Epithelial cell of esophagus (primary cell): ENCODE results near the gene PTPRN2.
"Not testable (repeated sequence)": the region's sequence is repeated elsewhere in the genome, so short reads cannot be mapped to it uniquely, and the experiment has no call there.

Source experiments
- DNase-seq: peaks from one replicate; pipeline ENCODE4 v3.0.0; 2010; ENCODE audit warnings: low read depth
- H3K4me3 ChIP-seq: 2 replicates; pipeline ENCODE4 v1.5.1; 2011; ENCODE audit warnings: mild to moderate bottlenecking, low read length, control low read depth
- CTCF ChIP-seq: IDR thresholded peaks from 2 replicates; pipeline ENCODE4 v1.5.1; 2011; ENCODE audit warnings: low read depth, mild to moderate bottlenecking, low read length, control low read depth, inconsistent platforms; ENCODE audit not compliant: insufficient read depth; ENCODE audit errors: missing control alignments

Gene PTPRN2

GRCh38 chr7:158348446-158348845 lies 239.2 kb downstream of the PTPRN2 start:
- no peak for TF ChIP-seq CTCF
- no peak overlapping the region for H3K4me3 ChIP-seq
- no peak for DNase-seq

- not testable (repeated sequence) for DNase-seq, H3K4me3 ChIP-seq
Measured at GRCh38 chr7:158348039-158348438, 239.6 kb downstream of the PTPRN2 start.

GRCh38 chr7:158345731-158346130 lies 241.9 kb downstream of the PTPRN2 start:
- TF ChIP-seq CTCF, result no peak
- no peak for DNase-seq

GRCh38 chr7:158344706-158345300 lies 242.8 kb downstream of the PTPRN2 start:
- no peak for TF ChIP-seq CTCF
- no peak for DNase-seq
- no peak overlapping the region for H3K4me3 ChIP-seq

More at GRCh38 chr7:158345731-158346130, 241.9 kb downstream of the PTPRN2 start:
- H3K4me3 ChIP-seq, result no peak overlapping the region

GRCh38 chr7:158343936-158344455 lies 243.6 kb downstream of the PTPRN2 start:
- no peak for TF ChIP-seq CTCF
- DNase-seq, result no peak

GRCh38 chr7:158343526-158343925 lies 244.1 kb downstream of the PTPRN2 start:
- H3K4me3 ChIP-seq, result no peak overlapping the region
- no peak for DNase-seq
- TF ChIP-seq CTCF, result no peak

More at GRCh38 chr7:158343936-158344455, 243.6 kb downstream of the PTPRN2 start:
- H3K4me3 ChIP-seq, result no peak overlapping the region

- DNase-seq, H3K4me3 ChIP-seq: not testable (repeated sequence)
Measured at GRCh38 chr7:158341097-158341496, 246.5 kb downstream of the PTPRN2 start.

GRCh38 chr7:158336952-158337351 lies 250.7 kb downstream of the PTPRN2 start:
- not testable (repeated sequence) for DNase-seq, H3K4me3 ChIP-seq

GRCh38 chr7:158332516-158332915 lies 255.1 kb downstream of the PTPRN2 start:
- H3K4me3 ChIP-seq, DNase-seq: not testable (repeated sequence)

- not testable (repeated sequence) for H3K4me3 ChIP-seq, DNase-seq
Measured at GRCh38 chr7:158331826-158332450, 255.7 kb downstream of the PTPRN2 start.
